HG03066 (cell line): ENCODE data around the gene FUS.
"Not testable (repeated sequence)": the region's sequence is repeated elsewhere in the genome, so short reads cannot be mapped to it uniquely, and the experiment has no call there.

Source experiments
- ATAC-seq: cut with Tn5 transposase; IDR thresholded peaks from one replicate; pipeline ENCODE4 v1.9.1; 2021; ENCODE audit warnings: low read depth; ENCODE audit not compliant: unreplicated experiment

Gene FUS

GRCh38 chr16:31184888-31185287, 4.9 kb downstream of the FUS start:
- no peak for ATAC-seq

GRCh38 chr16:31185339-31185738, 5.4 kb downstream of the FUS start:
- ATAC-seq, result no peak

- ATAC-seq, result no peak
These were observed 6.2 kb downstream of the FUS start for GRCh38 chr16:31186176-31186575.

DNA sequence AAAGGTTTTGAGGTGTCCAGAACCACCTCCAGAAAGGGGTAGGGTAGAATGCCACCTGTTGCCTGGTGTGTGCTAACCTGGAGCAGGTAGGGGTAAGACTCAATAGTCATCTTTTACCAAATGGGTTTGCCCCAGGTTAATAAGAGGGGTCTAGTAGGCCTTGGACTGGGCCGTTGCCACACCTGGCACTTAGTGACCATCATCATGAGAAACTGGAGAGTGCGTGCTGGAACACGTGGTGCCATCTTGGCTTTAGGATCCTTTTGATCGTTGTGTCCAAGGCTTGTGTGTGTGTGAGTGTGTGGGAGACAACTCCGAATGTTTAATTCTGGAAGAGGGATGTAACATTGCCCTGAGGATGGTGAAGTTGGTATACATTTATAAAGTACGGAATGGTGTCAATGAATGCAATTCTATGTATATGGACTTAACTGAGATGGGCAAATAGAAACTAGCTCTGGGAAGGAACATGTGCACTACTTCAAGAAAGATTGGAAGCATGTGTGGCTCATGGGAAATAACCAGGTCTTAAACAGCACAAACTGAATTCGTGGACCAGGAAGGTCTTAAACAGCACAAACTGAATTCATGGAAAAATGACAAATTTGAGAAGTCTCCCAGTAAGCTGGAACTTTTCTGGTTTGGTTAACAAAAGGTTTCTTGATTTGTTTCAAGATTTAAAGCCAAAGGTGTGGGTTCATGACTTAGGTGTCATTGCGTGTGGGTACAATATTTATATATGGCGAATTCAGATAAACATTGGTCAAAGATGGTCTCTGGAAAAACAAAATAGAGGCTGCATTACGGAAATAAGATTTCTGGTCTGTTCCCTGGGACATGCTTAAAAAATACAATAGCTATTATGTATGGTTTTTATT, 7.2 kb downstream of the FUS start:
- ATAC-seq, result no peak

GRCh38 chr16:31187808-31188189, 7.9 kb downstream of the FUS start:
- ATAC-seq, result no peak

- ATAC-seq, result no peak
These were observed 8.8 kb downstream of the FUS start for GRCh38 chr16:31188450-31189411.

DNA sequence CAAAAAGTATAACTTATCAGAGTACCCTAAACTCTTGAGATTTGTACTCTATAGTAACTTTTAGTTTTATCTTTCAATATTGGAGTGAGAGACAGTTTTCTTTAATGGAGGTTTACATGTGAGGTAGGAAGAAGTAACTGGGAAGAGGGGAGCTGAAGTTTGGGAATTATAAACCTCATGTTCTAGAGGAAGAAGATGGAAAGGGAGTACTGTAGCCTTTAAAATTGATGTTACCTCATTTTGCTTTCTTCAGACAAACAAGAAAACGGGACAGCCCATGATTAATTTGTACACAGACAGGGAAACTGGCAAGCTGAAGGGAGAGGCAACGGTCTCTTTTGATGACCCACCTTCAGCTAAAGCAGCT, 9.5 kb downstream of the FUS start:
- ATAC-seq, result no peak

- ATAC-seq, result no peak
These were observed 10.1 kb downstream of the FUS start for GRCh38 chr16:31190061-31190460.

- ATAC-seq, result no peak
These were observed 11.0 kb downstream of the FUS start for GRCh38 chr16:31190818-31191444.

GRCh38 chr16:31191697-31192428, 11.9 kb downstream of the FUS start:
- no peak for ATAC-seq

GRCh38 chr16:31192856-31193642, 13.1 kb downstream of the FUS start:
- ATAC-seq, result no peak

- ATAC-seq, result no peak
These were observed 13.9 kb downstream of the FUS start for GRCh38 chr16:31193874-31194273.

DNA sequence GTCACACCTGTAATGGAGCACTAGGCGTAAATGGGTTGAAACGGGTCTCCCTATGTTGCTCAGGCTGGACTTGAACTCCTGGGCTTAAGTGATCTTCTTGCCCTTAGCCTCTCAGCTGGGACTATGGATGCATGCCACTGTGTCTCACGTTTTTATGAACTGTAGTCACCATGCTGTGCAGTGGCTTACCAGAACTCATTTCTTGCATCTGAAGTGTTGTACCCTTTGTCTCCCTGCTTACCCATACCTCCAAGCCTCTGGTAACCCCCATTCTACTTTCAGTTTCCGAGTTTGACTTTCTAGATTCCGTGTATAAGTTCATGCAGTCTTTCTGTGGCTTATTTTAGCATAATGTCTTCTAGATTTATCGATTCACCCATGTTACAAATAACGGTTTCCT, 15.0 kb downstream of the FUS start:
- ATAC-seq, result no peak

DNA sequence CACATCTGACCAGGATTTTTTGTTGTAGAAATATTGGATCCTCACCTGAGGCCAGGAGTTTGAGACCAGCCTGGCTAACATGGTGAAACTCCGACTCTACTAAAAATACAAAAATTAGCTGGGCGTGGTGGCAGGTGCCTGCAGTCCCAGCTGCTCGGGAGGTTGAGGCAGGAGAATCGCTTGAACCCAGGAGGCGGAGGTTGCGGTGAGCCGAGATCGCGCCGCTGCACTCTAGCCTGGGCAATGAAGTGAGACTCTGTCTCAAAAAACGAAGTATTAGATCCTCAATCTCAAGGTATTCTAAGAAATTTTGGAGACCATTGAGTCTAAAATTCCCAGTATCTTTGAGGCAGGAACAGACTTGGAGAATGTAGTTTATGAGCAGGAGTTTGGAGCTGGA, 15.9 kb downstream of the FUS start:
- not testable (repeated sequence) for ATAC-seq

DNA sequence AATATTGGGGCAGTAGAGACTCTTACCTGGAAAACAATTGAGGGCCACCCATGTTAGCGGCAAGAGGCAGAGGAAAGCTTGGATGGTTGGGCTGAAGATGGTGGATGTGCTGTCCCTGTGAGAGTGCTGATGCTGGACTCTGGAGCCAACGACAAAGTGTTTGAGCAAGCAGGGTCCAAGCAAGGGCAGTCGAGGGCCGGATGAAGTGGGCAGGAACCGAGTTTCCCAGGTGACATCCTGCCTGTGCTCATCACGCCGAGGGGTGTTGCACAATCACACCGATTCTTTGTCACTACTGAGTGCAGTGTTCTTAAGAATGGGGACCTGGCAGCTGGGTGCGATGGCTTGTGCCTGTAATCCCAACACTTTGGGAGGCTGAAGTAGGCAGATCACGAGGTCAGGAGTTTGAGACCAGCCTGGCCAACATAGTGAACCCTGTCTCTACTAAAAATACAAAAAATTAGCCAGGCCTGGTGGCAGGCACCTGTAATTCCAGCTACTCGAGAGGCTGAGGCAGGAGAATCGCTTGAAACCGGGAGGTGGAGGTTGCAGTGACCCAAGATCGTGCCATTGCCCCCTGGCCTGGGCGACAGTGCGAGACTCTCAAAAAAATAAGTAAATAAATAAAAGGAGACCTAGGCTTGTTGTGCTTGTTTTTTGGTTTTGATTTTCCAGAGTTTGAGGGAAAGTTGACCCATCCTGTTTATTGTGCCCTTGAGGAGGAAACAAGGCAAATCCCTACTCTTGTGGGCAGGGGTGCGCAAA, 16.6 kb downstream of the FUS start:
- no peak for ATAC-seq

- ATAC-seq, result no peak
These were observed 18.4 kb downstream of the FUS start for GRCh38 chr16:31198207-31198882.

DNA sequence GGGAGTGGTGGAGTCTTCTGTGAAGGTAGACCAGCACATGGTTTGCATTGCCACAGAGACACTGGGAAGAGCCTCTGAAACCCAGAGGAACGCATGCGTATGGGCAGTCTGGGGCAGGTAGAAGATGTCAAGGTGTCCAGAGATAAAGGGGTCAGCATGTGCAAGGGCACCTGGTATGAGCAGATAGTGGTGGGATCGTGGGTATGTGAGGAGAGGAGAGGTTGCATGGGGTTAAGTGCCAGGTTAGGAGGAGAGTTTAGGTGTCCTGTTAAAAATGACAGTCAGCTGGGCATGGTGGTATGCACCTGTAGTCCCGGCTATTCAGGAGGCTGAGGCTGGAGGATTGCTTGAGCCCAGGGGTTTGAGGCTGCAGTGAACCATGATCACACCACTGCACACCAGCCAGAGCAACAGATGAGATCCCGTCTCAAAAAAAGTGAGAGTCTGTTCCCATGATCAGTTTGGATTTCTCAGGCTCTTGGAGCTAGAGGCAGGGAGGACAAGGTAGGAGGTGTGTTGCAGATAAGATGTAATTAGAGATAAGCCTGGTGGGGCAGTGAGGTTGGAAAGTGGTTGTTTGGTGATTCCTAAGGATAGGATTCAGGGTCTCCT, 19.6 kb downstream of the FUS start:
- ATAC-seq, result no peak

GRCh38 chr16:31200111-31200510, 20.2 kb downstream of the FUS start:
- not testable (repeated sequence) for ATAC-seq
